Fibroblast of lung (primary cell): Measurements from ENCODE around the gene TAS1R2. TPM values are rescaled to one million over a fixed set of nuclear protein-coding genes. Genes with fewer than 3 reads are reported as not detected.
A peak's percentile ranks its signal among the peaks of the same experiment; 100 is the strongest.

Experiments
- DNase-seq, 2 donors: peaks; one replicate each; pipeline versions ENCODE4 v3.0.0 to v3.0.0-alpha.2; 2010; ENCODE audit warnings: low read depth in 2 of 2
- H2AFZ ChIP-seq: 2 replicates; pipeline ENCODE4 v1.5.1; 2012; ENCODE audit warnings: low read length, control low read depth, inconsistent platforms
- H3K27ac ChIP-seq: 2 replicates; pipeline ENCODE4 v1.5.1; 2011; ENCODE audit warnings: low read length, control low read depth; ENCODE audit not compliant: insufficient read depth
- H3K27me3 ChIP-seq: 2 replicates; pipeline ENCODE4 v1.5.1; 2011; ENCODE audit warnings: mild to moderate bottlenecking, low read length; ENCODE audit not compliant: control insufficient read depth, insufficient read depth
- H3K36me3 ChIP-seq: 2 replicates; pipeline ENCODE4 v1.5.1; 2011; ENCODE audit warnings: low read length; ENCODE audit not compliant: control insufficient read depth, insufficient read depth
- H3K4me1 ChIP-seq: 2 replicates; pipeline ENCODE4 v1.5.1; 2011; ENCODE audit warnings: low read length; ENCODE audit not compliant: control insufficient read depth, insufficient read depth; ENCODE audit errors: extremely low read depth
- H3K4me2 ChIP-seq: 2 replicates; pipeline ENCODE4 v1.5.1; 2011; ENCODE audit warnings: low read length, control low read depth; ENCODE audit not compliant: insufficient read depth; ENCODE audit errors: extremely low read depth
- H3K4me3 ChIP-seq, 4 experiments: fragments of 200-600 bp in 1 of 4; sonication (generic) in 1 of 4; replicated peaks in 1 of 4; 2 replicates each; pipeline ENCODE4 v1.5.1; 2011 to 2016; ENCODE audit warnings: low read length in 4 of 4, low read depth in 3 of 4, mild to moderate bottlenecking in 3 of 4, control low read depth in 2 of 4, inconsistent platforms in 1 of 4, mixed read lengths in 1 of 4; ENCODE audit not compliant: insufficient read depth in 1 of 4; ENCODE audit errors: control extremely low read depth in 1 of 4
- H3K79me2 ChIP-seq: 2 replicates; pipeline ENCODE4 v1.5.1; 2012; ENCODE audit warnings: mild to moderate bottlenecking, low read length, inconsistent platforms; ENCODE audit not compliant: control insufficient read depth, insufficient read depth
- H3K9ac ChIP-seq: 2 replicates; pipeline ENCODE4 v1.5.1; 2011; ENCODE audit warnings: mild to moderate bottlenecking, low read length, control low read depth; ENCODE audit not compliant: insufficient read depth
- H3K9me3 ChIP-seq: 2 replicates; pipeline ENCODE4 v1.5.1; 2012; ENCODE audit warnings: low read depth, low read length; ENCODE audit not compliant: control insufficient read depth, insufficient read depth
- H4K20me1 ChIP-seq: 2 replicates; pipeline ENCODE4 v1.5.1; 2011; ENCODE audit warnings: low read length; ENCODE audit not compliant: control insufficient read depth, insufficient read depth; ENCODE audit errors: extremely low read depth
- CTCF ChIP-seq, 2 donors: IDR thresholded peaks in 1 of 2; conservative IDR thresholded peaks in 1 of 2; 1 replicate in 1 of 2; 2 replicates in 1 of 2; pipeline ENCODE4 v1.5.1; 2011 to 2012; ENCODE audit warnings: low read length in 2 of 2, control low read depth in 1 of 2, inconsistent platforms in 1 of 2, low read depth in 1 of 2, mild to moderate bottlenecking in 1 of 2
- EZH2 ChIP-seq: IDR thresholded peaks from 2 replicates; pipeline ENCODE4 v1.5.1; 2012; ENCODE audit warnings: low read length, control low read depth, mild to moderate bottlenecking; ENCODE audit errors: missing control alignments
- polyA plus RNA-seq, 2 donors: library from polyadenylated mRNA; depleted of rRNA in 1 of 2; stranded (reverse) in 1 of 2; unstranded in 1 of 2; fragments of >200 nt; gene quantifications; 2 replicates each; pipeline ENCODE4 v1.2.1, GENCODE V29; 2011 to 2012; ENCODE audit warnings: missing spikeins in 1 of 2
- total RNA-seq: library from RNA; depleted of rRNA; stranded (reverse); fragments of >200 nt; gene quantifications from 2 replicates; pipeline ENCODE4 v1.2.1, GENCODE V29; 2014

The TAS1R2 gene
- total and polyA plus RNA-seq, 2 donors (not counting 1 experiment from before 2014, with no cell fraction given): not detected

GRCh38 chr1:18891426-18891780, 31.9 kb upstream of the TAS1R2 start:
- H3K27ac ChIP-seq: no peak overlapping the region
- H3K9ac ChIP-seq: no peak overlapping the region
- no peak overlapping the region for H3K4me2 ChIP-seq
- H3K79me2 ChIP-seq: no peaks in the 10 kb centered on the region
- H3K27me3 ChIP-seq: no peaks in the 10 kb centered on the region
- H3K4me1 ChIP-seq: no peaks in the 10 kb centered on the region
- H3K9me3 ChIP-seq: no peaks in the 10 kb centered on the region
- TF ChIP-seq EZH2 (no peak), CTCF (conservative IDR thresholded peaks at IDR 0.05 in 1 of 2, IDR thresholded peaks at IDR 0.05 in 1 of 2; ENCODE audit: low read depth in 1 of 2, low read length in 2 of 2) (no peak)
- no peak overlapping the region for H2AFZ ChIP-seq
- H3K4me3 ChIP-seq: no peak overlapping the region
- DNase-seq: no peak
- H4K20me1 ChIP-seq: no peaks in the 10 kb centered on the region
- H3K36me3 ChIP-seq: no peaks in the 10 kb centered on the region

- no peak overlapping the region for H3K4me2 ChIP-seq
- no peaks in the 10 kb centered on the region for H3K4me1 ChIP-seq
- H3K36me3 ChIP-seq: no peaks in the 10 kb centered on the region
- no peaks in the 10 kb centered on the region for H3K79me2 ChIP-seq
- no peaks in the 10 kb centered on the region for H3K27me3 ChIP-seq
- H3K9ac ChIP-seq: no peak overlapping the region
- no peak overlapping the region for H3K4me3 ChIP-seq
- no peaks in the 10 kb centered on the region for H4K20me1 ChIP-seq
- H2AFZ ChIP-seq: no peak overlapping the region
- H3K27ac ChIP-seq: no peak overlapping the region
- TF ChIP-seq EZH2 (no peak), CTCF (conservative IDR thresholded peaks at IDR 0.05 in 1 of 2, IDR thresholded peaks at IDR 0.05 in 1 of 2; ENCODE audit: low read depth in 1 of 2, low read length in 2 of 2) (no peak)
- no peaks in the 10 kb centered on the region for H3K9me3 ChIP-seq
- DNase-seq: peak in 1 of 2 donors; percentile 62
Observed at GRCh38 chr1:18890706-18891425, 31.4 kb upstream of the TAS1R2 start.

GRCh38 chr1:18886003-18886335, 26.5 kb upstream of the TAS1R2 start:
- Histone ChIP-seq H3K27me3 (no peaks in the 10 kb centered on the region), H3K36me3 (no peaks in the 10 kb centered on the region), H3K79me2 (no peaks in the 10 kb centered on the region), H4K20me1 (peaks cover 2% of the 10 kb centered on the region), H3K4me2 (no peak overlapping the region), H3K9me3 (no peaks in the 10 kb centered on the region), H3K4me3 (no peak overlapping the region), H3K9ac (no peak overlapping the region), H3K27ac (no peak overlapping the region), H3K4me1 (no peaks in the 10 kb centered on the region), H2AFZ (no peak overlapping the region)
- DNase-seq: peak in 1 of 2 donors; percentile 84
- TF ChIP-seq CTCF (conservative IDR thresholded peaks at IDR 0.05 in 1 of 2, IDR thresholded peaks at IDR 0.05 in 1 of 2; ENCODE audit: low read depth in 1 of 2, low read length in 2 of 2): no peak
- TF ChIP-seq EZH2: no peak
